Measurements from ENCODE around the gene COL5A1. TPM values are rescaled to one million over a fixed set of nuclear protein-coding genes. Genes with fewer than 3 reads are reported as not detected.
A peak's percentile ranks its signal among the peaks of the same experiment; 100 is the strongest.

Gene COL5A1
- total RNA-seq, 1 donor = 801 TPM

- Histone ChIP-seq H3K27ac (ENCODE audit: low read depth, low read length) (no peak overlapping the region), H3K36me3 (ENCODE audit: insufficient read depth, low read length) (no peaks in the 10 kb centered on the region), H3K27me3 (ENCODE audit: insufficient read depth, low read length) (peaks cover 6% of the 10 kb centered on the region), H4K20me1 (ENCODE audit: insufficient read depth, low read length) (no peaks in the 10 kb centered on the region), H2AFZ (ENCODE audit: low read length) (peak overlapping the region; percentile 46), H3K4me3 (ENCODE audit: insufficient read depth, low read length) (no peak overlapping the region), H3K79me2 (ENCODE audit: insufficient read depth, low read length) (no peaks in the 10 kb centered on the region), H3K9me3 (ENCODE audit: low read depth, low read length) (no peaks in the 10 kb centered on the region), H3K4me1 (ENCODE audit: insufficient read depth, low read length) (peaks cover 4% of the 10 kb centered on the region), H3K4me2 (ENCODE audit: insufficient read depth, low read length) (no peak overlapping the region)
- DNase-seq (ENCODE audit: insufficient read length, low spot score, missing footprints) = peak; percentile 91
- TF ChIP-seq CTCF (IDR thresholded peaks at IDR 0.05; ENCODE audit: extremely low read depth, low read depth, low read length) = no peak
Observed at GRCh38 chr9:134863941-134864820, 222.6 kb downstream of the COL5A1 start.

- Histone ChIP-seq H4K20me1 (ENCODE audit: insufficient read depth, low read length) (no peaks in the 10 kb centered on the region), H3K9me3 (ENCODE audit: low read depth, low read length) (no peaks in the 10 kb centered on the region), H3K36me3 (ENCODE audit: insufficient read depth, low read length) (no peaks in the 10 kb centered on the region), H3K27ac (ENCODE audit: low read depth, low read length) (no peak overlapping the region), H3K79me2 (ENCODE audit: insufficient read depth, low read length) (no peaks in the 10 kb centered on the region), H3K4me1 (ENCODE audit: insufficient read depth, low read length) (peaks cover 4% of the 10 kb centered on the region), H3K27me3 (ENCODE audit: insufficient read depth, low read length) (peaks cover 6% of the 10 kb centered on the region), H2AFZ (ENCODE audit: low read length) (no peak overlapping the region), H3K4me3 (ENCODE audit: insufficient read depth, low read length) (no peak overlapping the region), H3K4me2 (ENCODE audit: insufficient read depth, low read length) (no peak overlapping the region)
- TF ChIP-seq CTCF (IDR thresholded peaks at IDR 0.05; ENCODE audit: extremely low read depth, low read depth, low read length) = no peak
- no peak for DNase-seq (ENCODE audit: insufficient read length, low spot score, missing footprints)
Observed at GRCh38 chr9:134864821-134865190, 223.2 kb downstream of the COL5A1 start.

- peaks cover 10% of the 10 kb centered on the region for H3K27me3 ChIP-seq (ENCODE audit: insufficient read depth, low read length)
- no peak overlapping the region for H3K4me3 ChIP-seq (ENCODE audit: insufficient read depth, low read length)
- H3K27ac ChIP-seq (ENCODE audit: low read depth, low read length) = no peak overlapping the region
- H4K20me1 ChIP-seq (ENCODE audit: insufficient read depth, low read length) = no peaks in the 10 kb centered on the region
- H3K4me1 ChIP-seq (ENCODE audit: insufficient read depth, low read length) = peaks cover 4% of the 10 kb centered on the region
- no peak for TF ChIP-seq CTCF (IDR thresholded peaks at IDR 0.05; ENCODE audit: extremely low read depth, low read depth, low read length)
- no peak overlapping the region for H2AFZ ChIP-seq (ENCODE audit: low read length)
- no peaks in the 10 kb centered on the region for H3K9me3 ChIP-seq (ENCODE audit: low read depth, low read length)
- H3K4me2 ChIP-seq (ENCODE audit: insufficient read depth, low read length) = no peak overlapping the region
- DNase-seq (ENCODE audit: insufficient read length, low spot score, missing footprints) = no peak
- no peaks in the 10 kb centered on the region for H3K79me2 ChIP-seq (ENCODE audit: insufficient read depth, low read length)
- no peaks in the 10 kb centered on the region for H3K36me3 ChIP-seq (ENCODE audit: insufficient read depth, low read length)
Observed at GRCh38 chr9:134867917-134868750, 226.5 kb downstream of the COL5A1 start.

All from osteoblast (primary cell).